NB4 (cell line): Measurements from ENCODE around the gene CAMKMT.

Source experiments
- CTCF ChIP-seq: IDR thresholded peaks from one replicate; pipeline ENCODE4 v1.5.1; 2012; ENCODE audit warnings: low read depth, low read length
- POLR2A ChIP-seq: IDR thresholded peaks from 2 replicates; pipeline ENCODE4 v1.6.1; 2011; ENCODE audit warnings: mild to moderate bottlenecking; ENCODE audit not compliant: insufficient read length; ENCODE audit errors: extremely low read depth
- TF ChIP-seq, protein P1 (sequence below): IDR thresholded peaks from 2 replicates; pipeline ENCODE4 v1.6.1; 2011; ENCODE audit warnings: low read depth, low read length

- TF ChIP-seq CTCF = no peak
- TF ChIP-seq POLR2A = no peak
- TF ChIP-seq, protein P1, sequence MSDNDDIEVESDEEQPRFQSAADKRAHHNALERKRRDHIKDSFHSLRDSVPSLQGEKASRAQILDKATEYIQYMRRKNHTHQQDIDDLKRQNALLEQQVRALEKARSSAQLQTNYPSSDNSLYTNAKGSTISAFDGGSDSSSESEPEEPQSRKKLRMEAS = no peak
These were observed 9.7 kb downstream of the CAMKMT start for GRCh38 chr2:44371445-44371844.
